ENCODE data around the gene HCRTR1. TPM values are rescaled to one million over a fixed set of nuclear protein-coding genes. Genes with fewer than 3 reads are reported as not detected.

The HCRTR1 gene
- total RNA-seq, 2 donors from 2014 or later = not detected

DNA sequence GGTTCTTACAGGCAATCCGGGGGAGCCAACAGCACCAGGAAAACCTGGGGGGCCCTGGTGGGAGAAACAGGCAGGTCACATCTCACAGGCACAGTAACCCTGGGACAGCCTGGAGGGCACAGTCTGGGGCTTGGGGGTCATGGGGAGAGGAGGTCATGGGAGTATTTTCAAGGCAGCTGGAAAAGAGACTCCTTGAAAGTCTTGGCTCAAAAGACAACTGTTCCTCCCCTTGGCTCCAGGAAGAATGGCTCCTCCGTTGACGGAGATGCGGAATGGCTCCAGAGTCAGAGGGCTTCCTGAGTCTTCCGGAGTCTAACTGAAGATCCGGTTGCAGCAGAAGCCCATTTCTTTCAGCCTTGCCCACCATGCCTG lies 53.1 kb downstream of the HCRTR1 start:
- no peaks in the 10 kb centered on the region for H3K36me3 ChIP-seq (replicated peaks in 1 of 2; ENCODE audit: insufficient read depth in 1 of 2, low read depth in 2 of 2)
- TF ChIP-seq POLR2A (IDR thresholded peaks at IDR 0.05) = no peak
- TF ChIP-seq, protein P1, sequence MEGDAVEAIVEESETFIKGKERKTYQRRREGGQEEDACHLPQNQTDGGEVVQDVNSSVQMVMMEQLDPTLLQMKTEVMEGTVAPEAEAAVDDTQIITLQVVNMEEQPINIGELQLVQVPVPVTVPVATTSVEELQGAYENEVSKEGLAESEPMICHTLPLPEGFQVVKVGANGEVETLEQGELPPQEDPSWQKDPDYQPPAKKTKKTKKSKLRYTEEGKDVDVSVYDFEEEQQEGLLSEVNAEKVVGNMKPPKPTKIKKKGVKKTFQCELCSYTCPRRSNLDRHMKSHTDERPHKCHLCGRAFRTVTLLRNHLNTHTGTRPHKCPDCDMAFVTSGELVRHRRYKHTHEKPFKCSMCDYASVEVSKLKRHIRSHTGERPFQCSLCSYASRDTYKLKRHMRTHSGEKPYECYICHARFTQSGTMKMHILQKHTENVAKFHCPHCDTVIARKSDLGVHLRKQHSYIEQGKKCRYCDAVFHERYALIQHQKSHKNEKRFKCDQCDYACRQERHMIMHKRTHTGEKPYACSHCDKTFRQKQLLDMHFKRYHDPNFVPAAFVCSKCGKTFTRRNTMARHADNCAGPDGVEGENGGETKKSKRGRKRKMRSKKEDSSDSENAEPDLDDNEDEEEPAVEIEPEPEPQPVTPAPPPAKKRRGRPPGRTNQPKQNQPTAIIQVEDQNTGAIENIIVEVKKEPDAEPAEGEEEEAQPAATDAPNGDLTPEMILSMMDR (IDR thresholded peaks at IDR 0.05) = no peak
- H3K4me1 ChIP-seq = peaks cover 15% of the 10 kb centered on the region
- intact Hi-C loops (cut with DNase I) = loop anchor here (5.0 kb wide), 1 partner anchor 42 kb away; no protein-coding TSS in a partner anchor
- no peaks in the 10 kb centered on the region for H3K27me3 ChIP-seq
- H3K9me3 ChIP-seq = no peaks in the 10 kb centered on the region
- H3K4me3 ChIP-seq = no peak overlapping the region
- no peak for DNase-seq
- 63 to 70% methylated on average over 6 of the region's 6 CpGs for WGBS, 2 donors
- H3K27ac ChIP-seq = peak overlapping the region in 3 of 4 donors; percentile 53 to 69 (median 68)
- no peak for ATAC-seq

DNA sequence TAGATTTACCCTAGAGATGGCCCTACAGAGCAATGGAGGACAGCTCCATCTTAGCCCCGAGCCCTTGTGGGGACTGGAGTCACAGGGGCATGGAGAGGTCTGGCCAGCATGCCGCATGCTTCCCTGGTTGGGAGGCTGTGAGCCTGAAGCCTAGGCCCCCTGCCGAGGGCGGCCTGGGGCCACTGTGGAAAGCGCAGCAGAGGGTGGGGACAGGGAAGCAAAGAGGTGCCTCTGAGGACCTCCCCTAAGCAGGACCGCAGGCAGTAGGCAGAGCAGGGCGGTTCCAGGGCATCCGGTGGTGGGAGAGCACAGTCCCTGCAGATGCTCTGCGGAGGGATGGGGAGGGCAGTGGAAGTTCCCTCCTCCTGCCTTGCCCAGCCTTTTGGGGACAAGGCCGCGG lies 53.7 kb downstream of the HCRTR1 start:
- ATAC-seq (no peak), DNase-seq (no peak)
- Histone ChIP-seq H3K9me3 (no peaks in the 10 kb centered on the region), H3K27ac (no peak overlapping the region), H3K27me3 (no peaks in the 10 kb centered on the region), H3K4me1 (peaks cover 15% of the 10 kb centered on the region), H3K4me3 (no peak overlapping the region), H3K36me3 (replicated peaks in 1 of 2; ENCODE audit: insufficient read depth in 1 of 2, low read depth in 2 of 2) (no peaks in the 10 kb centered on the region)
- intact Hi-C loops (cut with DNase I) = loop anchor here (5.0 kb wide), 1 partner anchor 41 kb away; no protein-coding TSS in a partner anchor
- 83 to 88% methylated on average over 3 to 11 of the region's 11 CpGs for WGBS, 2 donors
- TF ChIP-seq, protein P1 (IDR thresholded peaks at IDR 0.05) = no peak
- TF ChIP-seq POLR2A (IDR thresholded peaks at IDR 0.05) = no peak

DNA sequence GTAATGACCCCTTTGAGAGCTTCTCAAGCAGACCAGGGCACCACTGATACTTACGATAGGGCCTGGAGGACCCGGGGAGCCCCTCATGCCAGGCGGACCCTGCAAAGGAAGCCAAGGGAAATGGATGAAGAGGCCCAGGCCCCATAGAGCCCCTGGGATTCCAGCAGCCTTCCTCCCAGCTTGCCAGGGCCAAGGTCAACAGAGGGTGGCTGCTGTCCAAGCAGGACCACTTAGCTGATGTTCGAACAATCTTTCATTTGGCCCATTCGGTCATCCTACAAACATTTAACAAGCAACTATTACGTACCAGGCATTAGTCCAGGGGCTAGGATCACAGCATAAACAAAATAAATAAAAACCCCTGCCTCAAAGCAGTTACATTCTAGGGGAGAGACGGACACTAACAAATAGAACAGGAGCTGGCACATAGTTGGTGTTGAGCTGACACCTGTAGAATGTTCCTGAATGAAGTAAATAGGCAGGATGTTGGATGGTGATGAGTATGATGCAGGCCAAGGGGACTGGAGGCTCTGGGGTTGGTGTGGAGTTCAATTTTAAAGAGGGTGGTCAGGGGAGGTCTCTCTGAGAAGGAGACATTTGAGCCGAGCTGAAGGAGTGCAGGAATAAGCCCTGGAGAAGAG lies 54.2 kb downstream of the HCRTR1 start:
- TF ChIP-seq, protein P1 (IDR thresholded peaks at IDR 0.05) = no peak
- no peak for TF ChIP-seq POLR2A (IDR thresholded peaks at IDR 0.05)
- Histone ChIP-seq H3K27ac (no peak overlapping the region), H3K27me3 (no peaks in the 10 kb centered on the region), H3K4me1 (peaks cover 15% of the 10 kb centered on the region), H3K36me3 (replicated peaks in 1 of 2; ENCODE audit: insufficient read depth in 1 of 2, low read depth in 2 of 2) (no peaks in the 10 kb centered on the region), H3K9me3 (no peaks in the 10 kb centered on the region), H3K4me3 (no peak overlapping the region)
- no peak for DNase-seq
- ATAC-seq = no peak
- WGBS, 2 donors = 62 to 75% methylated on average over 7 to 8 of the region's 8 CpGs
- intact Hi-C loops (cut with DNase I) = loop anchor here (5.0 kb wide), 1 partner anchor 41 kb away; no protein-coding TSS in a partner anchor

DNA sequence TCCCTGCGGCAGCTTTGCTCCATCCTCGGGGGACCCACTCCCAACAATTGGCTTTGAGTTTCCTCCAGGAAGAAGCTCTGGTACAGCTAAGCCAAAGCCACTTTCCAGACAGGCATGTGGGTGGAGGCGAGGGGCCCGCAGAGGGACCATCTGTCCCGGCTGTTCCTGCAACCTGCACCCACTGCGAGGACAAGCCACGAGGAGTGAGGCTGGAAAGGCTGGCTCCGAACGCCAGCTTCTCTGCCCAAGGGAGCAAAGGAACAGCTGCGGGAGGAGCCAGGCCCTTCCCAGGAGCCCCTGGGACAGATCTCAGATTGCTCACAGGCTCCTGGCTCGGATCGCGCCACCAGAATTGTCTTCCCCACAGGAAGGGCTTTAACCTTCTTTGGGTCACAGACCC lies 55.5 kb downstream of the HCRTR1 start:
- H3K9me3 ChIP-seq = no peaks in the 10 kb centered on the region
- H3K36me3 ChIP-seq (replicated peaks in 1 of 2; ENCODE audit: insufficient read depth in 1 of 2, low read depth in 2 of 2) = no peaks in the 10 kb centered on the region
- intact Hi-C loops (cut with DNase I) = loop anchor here (5.0 kb wide), 1 partner anchor 39 kb away; no protein-coding TSS in a partner anchor
- no peak overlapping the region for H3K4me3 ChIP-seq
- ATAC-seq (no peak), DNase-seq (no peak)
- 67 to 76% methylated on average over 9 to 13 of the region's 13 CpGs for WGBS, 2 donors
- H3K4me1 ChIP-seq = peaks cover 15% of the 10 kb centered on the region
- no peak overlapping the region for H3K27ac ChIP-seq
- TF ChIP-seq, protein P1 (IDR thresholded peaks at IDR 0.05) = no peak
- TF ChIP-seq POLR2A (IDR thresholded peaks at IDR 0.05) = no peak
- no peaks in the 10 kb centered on the region for H3K27me3 ChIP-seq

DNA sequence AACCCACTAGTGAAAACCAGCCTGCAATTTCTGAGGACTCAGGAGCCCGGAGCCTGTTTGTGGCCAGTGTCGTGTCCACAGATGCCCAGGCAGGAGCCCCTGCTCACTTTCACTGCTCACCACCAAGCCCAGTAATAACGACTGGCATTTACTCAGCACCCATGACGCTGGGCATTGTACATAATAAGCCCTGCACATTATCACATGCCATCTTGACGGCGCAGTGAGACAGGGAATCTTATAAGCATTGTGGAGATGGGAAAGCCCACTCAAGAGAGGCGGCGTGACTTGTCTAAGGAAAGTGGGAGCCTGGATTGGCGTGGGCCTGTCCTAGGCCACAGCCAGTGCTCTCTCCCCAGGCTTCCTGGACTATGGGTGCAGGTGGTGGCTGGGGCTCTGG lies 55.9 kb downstream of the HCRTR1 start:
- intact Hi-C loops (cut with DNase I) = loop anchor here (5.0 kb wide), 1 partner anchor 39 kb away; no protein-coding TSS in a partner anchor
- TF ChIP-seq, protein P1 (IDR thresholded peaks at IDR 0.05) = no peak
- no peak for TF ChIP-seq POLR2A (IDR thresholded peaks at IDR 0.05)
- ATAC-seq = no peak
- WGBS, 2 donors = 83 to 98% methylated on average over 9 of the region's 9 CpGs
- Histone ChIP-seq H3K9me3 (no peaks in the 10 kb centered on the region), H3K4me3 (no peak overlapping the region), H3K27me3 (no peaks in the 10 kb centered on the region), H3K4me1 (peaks cover 15% of the 10 kb centered on the region), H3K27ac (no peak overlapping the region), H3K36me3 (replicated peaks in 1 of 2; ENCODE audit: insufficient read depth in 1 of 2, low read depth in 2 of 2) (no peaks in the 10 kb centered on the region)
- DNase-seq = no peak

All from body of pancreas (tissue), 4 donors.